ENCODE results near the gene AMHR2. TPM values are rescaled to one million over a fixed set of nuclear protein-coding genes. Genes with fewer than 3 reads are reported as not detected.

Gene AMHR2
- total RNA-seq, 1 experiment from 2014 or later: not detected

DNA sequence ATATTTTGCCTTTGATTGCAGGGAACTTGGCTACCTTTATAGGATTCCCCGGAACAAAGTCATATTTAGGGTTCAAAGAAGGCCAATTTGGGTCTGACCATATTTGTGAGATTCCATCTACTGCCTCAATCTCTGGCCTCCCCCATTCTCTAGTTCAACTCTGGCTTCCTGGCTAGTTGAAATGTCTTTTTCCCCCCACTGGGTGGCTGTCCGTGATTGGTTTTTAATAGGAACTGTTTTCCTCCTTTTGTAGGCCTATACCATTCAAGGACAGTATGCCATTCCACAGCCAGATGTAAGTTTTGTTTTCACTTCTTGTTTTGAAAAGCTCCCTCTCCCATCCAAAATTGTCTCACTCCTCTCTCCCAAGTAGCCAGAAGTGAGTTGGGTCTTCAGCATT is 42.0 kb downstream of the AMHR2 start:
- Histone ChIP-seq H2BK120ac (ENCODE audit: low read depth, low read length, poor library complexity, severe bottlenecking) (no peak overlapping the region), H4K5ac (ENCODE audit: insufficient read length, low read depth, low read length) (no peak overlapping the region), H3K27ac (ENCODE audit: insufficient read length, low read depth, low read length) (no peak overlapping the region), H2BK15ac (ENCODE audit: low read depth, low read length) (no peak overlapping the region), H4K20me1 (ENCODE audit: control insufficient read depth, insufficient read depth, insufficient read length) (no peaks in the 10 kb centered on the region), H3K18ac (ENCODE audit: insufficient read length, low read depth, low read length) (no peak overlapping the region), H3K56ac (ENCODE audit: insufficient read length, low read depth, low read length) (no peak overlapping the region), H4K91ac (ENCODE audit: insufficient read length, low read depth, low read length) (no peak overlapping the region), H3K4me2 (ENCODE audit: insufficient read depth, insufficient read length, low read length) (no peak overlapping the region), H2BK5ac (ENCODE audit: insufficient read length, low read length) (no peak overlapping the region), H2AK5ac (ENCODE audit: insufficient read length, low read length) (no peak overlapping the region), H3K23ac (ENCODE audit: insufficient read length, low read depth, low read length) (no peak overlapping the region), H3K79me1 (ENCODE audit: insufficient read depth, low read depth, low read length, poor library complexity, severe bottlenecking) (peaks cover 19% of the 10 kb centered on the region), H2AFZ (ENCODE audit: low read length) (no peak overlapping the region), H2BK12ac (ENCODE audit: insufficient read length, low read depth, low read length) (no peak overlapping the region), H3T11ph (ENCODE audit: low read length) (no peak overlapping the region), H3K4ac (ENCODE audit: low read depth, low read length) (no peak overlapping the region), H3K27me3 (ENCODE audit: insufficient read depth, low read length) (no peaks in the 10 kb centered on the region), H2BK20ac (ENCODE audit: low read depth, low read length, poor library complexity, severe bottlenecking) (no peak overlapping the region), H4K8ac (replicated peaks; ENCODE audit: insufficient read length, low read depth, low read length) (no peak overlapping the region), H3K23me2 (ENCODE audit: insufficient read length, low read depth, low read length, poor library complexity, severe bottlenecking) (no peaks in the 10 kb centered on the region), H3K9ac (ENCODE audit: extremely low read depth, insufficient read length, low read length) (no peak overlapping the region), H3K79me2 (ENCODE audit: insufficient read depth, low read length) (peaks cover 3% of the 10 kb centered on the region), H3K4me1 (ENCODE audit: insufficient read depth, low read length) (no peaks in the 10 kb centered on the region), H3K9me3 (ENCODE audit: control insufficient read depth, low read depth, low read length) (no peaks in the 10 kb centered on the region), H3K14ac (ENCODE audit: insufficient read depth, low read length) (no peak overlapping the region)
- Mint-ChIP-seq H3K36me3 (ENCODE audit: insufficient read depth in 1 of 3, low read depth in 3 of 3) (peaks cover 77 to 99% (median 96%) of the 10 kb centered on the region in 3 experiments), H3K4me3 (no peak overlapping the region), H3K27me3 (ENCODE audit: low read depth) (no peaks in the 10 kb centered on the region), H3K9me3 (no peaks in the 10 kb centered on the region), H3K27ac (peak overlapping the region in 1 of 3 experiments; percentile 92; a peak in 2 of 7 replicates), H3K4me1 (peaks cover 38 to 63% of the 10 kb centered on the region in 2 experiments)
- no peak for DNase-seq
- WGBS (ENCODE audit: extremely low coverage, insufficient read length, low lambda C conversion rate): no CpG with 5 or more reads among the region's 2 CpGs
- TF ChIP-seq, protein P1, sequence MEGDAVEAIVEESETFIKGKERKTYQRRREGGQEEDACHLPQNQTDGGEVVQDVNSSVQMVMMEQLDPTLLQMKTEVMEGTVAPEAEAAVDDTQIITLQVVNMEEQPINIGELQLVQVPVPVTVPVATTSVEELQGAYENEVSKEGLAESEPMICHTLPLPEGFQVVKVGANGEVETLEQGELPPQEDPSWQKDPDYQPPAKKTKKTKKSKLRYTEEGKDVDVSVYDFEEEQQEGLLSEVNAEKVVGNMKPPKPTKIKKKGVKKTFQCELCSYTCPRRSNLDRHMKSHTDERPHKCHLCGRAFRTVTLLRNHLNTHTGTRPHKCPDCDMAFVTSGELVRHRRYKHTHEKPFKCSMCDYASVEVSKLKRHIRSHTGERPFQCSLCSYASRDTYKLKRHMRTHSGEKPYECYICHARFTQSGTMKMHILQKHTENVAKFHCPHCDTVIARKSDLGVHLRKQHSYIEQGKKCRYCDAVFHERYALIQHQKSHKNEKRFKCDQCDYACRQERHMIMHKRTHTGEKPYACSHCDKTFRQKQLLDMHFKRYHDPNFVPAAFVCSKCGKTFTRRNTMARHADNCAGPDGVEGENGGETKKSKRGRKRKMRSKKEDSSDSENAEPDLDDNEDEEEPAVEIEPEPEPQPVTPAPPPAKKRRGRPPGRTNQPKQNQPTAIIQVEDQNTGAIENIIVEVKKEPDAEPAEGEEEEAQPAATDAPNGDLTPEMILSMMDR (conservative IDR thresholded peaks at IDR 0.05): 0 out of 3 replicates have a peak, but pooled peaks have one; percentile 17
